C4-2B (cell line): ENCODE data around the gene RHNO1.

ENCODE experiments used
- ZFX ChIP-seq: fragments of 450-650 bp; IDR thresholded peaks from 2 replicates; pipeline ENCODE4 v1.6.1; 2017
- TF ChIP-seq, protein P1 (sequence below): fragments of 450-650 bp; conservative IDR thresholded peaks from 2 replicates; pipeline ENCODE4 v1.5.1; 2017; ENCODE audit warnings: mild to moderate bottlenecking

GRCh38 chr12:2895051-2895451 lies 18.0 kb downstream of the RHNO1 start:
- TF ChIP-seq, protein P1, sequence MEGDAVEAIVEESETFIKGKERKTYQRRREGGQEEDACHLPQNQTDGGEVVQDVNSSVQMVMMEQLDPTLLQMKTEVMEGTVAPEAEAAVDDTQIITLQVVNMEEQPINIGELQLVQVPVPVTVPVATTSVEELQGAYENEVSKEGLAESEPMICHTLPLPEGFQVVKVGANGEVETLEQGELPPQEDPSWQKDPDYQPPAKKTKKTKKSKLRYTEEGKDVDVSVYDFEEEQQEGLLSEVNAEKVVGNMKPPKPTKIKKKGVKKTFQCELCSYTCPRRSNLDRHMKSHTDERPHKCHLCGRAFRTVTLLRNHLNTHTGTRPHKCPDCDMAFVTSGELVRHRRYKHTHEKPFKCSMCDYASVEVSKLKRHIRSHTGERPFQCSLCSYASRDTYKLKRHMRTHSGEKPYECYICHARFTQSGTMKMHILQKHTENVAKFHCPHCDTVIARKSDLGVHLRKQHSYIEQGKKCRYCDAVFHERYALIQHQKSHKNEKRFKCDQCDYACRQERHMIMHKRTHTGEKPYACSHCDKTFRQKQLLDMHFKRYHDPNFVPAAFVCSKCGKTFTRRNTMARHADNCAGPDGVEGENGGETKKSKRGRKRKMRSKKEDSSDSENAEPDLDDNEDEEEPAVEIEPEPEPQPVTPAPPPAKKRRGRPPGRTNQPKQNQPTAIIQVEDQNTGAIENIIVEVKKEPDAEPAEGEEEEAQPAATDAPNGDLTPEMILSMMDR = no peak
- TF ChIP-seq ZFX = no peak
